ENCODE measurements around the gene MED12.

MED12 gene

GRCh38 chrX:71096760-71097032 is 21.7 kb upstream of the MED12 start:
- peaks cover 35% of the 10 kb centered on the region for H3K4me1 ChIP-seq (ENCODE audit: control insufficient read depth, insufficient read depth, low read length)
- H3K36me3 ChIP-seq (ENCODE audit: control insufficient read depth, insufficient read depth, low read length) = no peaks in the 10 kb centered on the region
- no peak overlapping the region for H3K27ac ChIP-seq (ENCODE audit: low read depth, low read length)
- no peaks in the 10 kb centered on the region; the same call in 1 of the 2 replicates for H3K9me3 ChIP-seq (ENCODE audit: control insufficient read depth, insufficient read depth, low read depth, low read length)
- H3K4me3 ChIP-seq (ENCODE audit: low read depth, low read length) = peak overlapping the region; percentile 74
- peaks cover 43% of the 10 kb centered on the region for H3K27me3 ChIP-seq (ENCODE audit: control insufficient read depth, insufficient read depth, low read length)
- H3K9ac ChIP-seq (ENCODE audit: low read length) = peak overlapping the region; percentile 41

- no peaks in the 10 kb centered on the region; the same call in 1 of the 2 replicates for H3K9me3 ChIP-seq (ENCODE audit: control insufficient read depth, insufficient read depth, low read depth, low read length)
- H3K36me3 ChIP-seq (ENCODE audit: control insufficient read depth, insufficient read depth, low read length) = no peaks in the 10 kb centered on the region
- H3K4me1 ChIP-seq (ENCODE audit: control insufficient read depth, insufficient read depth, low read length) = peaks cover 50% of the 10 kb centered on the region
- peaks cover 46% of the 10 kb centered on the region for H3K27me3 ChIP-seq (ENCODE audit: control insufficient read depth, insufficient read depth, low read length)
- no peak overlapping the region for H3K27ac ChIP-seq (ENCODE audit: low read depth, low read length)
- H3K9ac ChIP-seq (ENCODE audit: low read length) = peak overlapping the region; percentile 72
- H3K4me3 ChIP-seq (ENCODE audit: low read depth, low read length) = peak overlapping the region; percentile 53; the same call in 1 of the 2 replicates
Observed at GRCh38 chrX:71098302-71098701, 20.1 kb upstream of the MED12 start.

GRCh38 chrX:71098951-71099506 is 19.4 kb upstream of the MED12 start:
- peak overlapping the region; percentile 72 for H3K9ac ChIP-seq (ENCODE audit: low read length)
- H3K4me1 ChIP-seq (ENCODE audit: control insufficient read depth, insufficient read depth, low read length) = peaks cover 56% of the 10 kb centered on the region
- H3K4me3 ChIP-seq (ENCODE audit: low read depth, low read length) = peak overlapping the region; percentile 53
- no peaks in the 10 kb centered on the region; the same call in 1 of the 2 replicates for H3K9me3 ChIP-seq (ENCODE audit: control insufficient read depth, insufficient read depth, low read depth, low read length)
- H3K27me3 ChIP-seq (ENCODE audit: control insufficient read depth, insufficient read depth, low read length) = peaks cover 47% of the 10 kb centered on the region
- peak overlapping the region; percentile 20; the same call in 1 of the 2 replicates for H3K27ac ChIP-seq (ENCODE audit: low read depth, low read length)
- H3K36me3 ChIP-seq (ENCODE audit: control insufficient read depth, insufficient read depth, low read length) = no peaks in the 10 kb centered on the region

GRCh38 chrX:71099736-71100135 is 18.7 kb upstream of the MED12 start:
- peak overlapping the region; percentile 20; the same call in 1 of the 2 replicates for H3K27ac ChIP-seq (ENCODE audit: low read depth, low read length)
- peaks cover 54% of the 10 kb centered on the region for H3K27me3 ChIP-seq (ENCODE audit: control insufficient read depth, insufficient read depth, low read length)

GRCh38 chrX:71100581-71101505 is 17.6 kb upstream of the MED12 start:
- no peak overlapping the region for H3K27ac ChIP-seq (ENCODE audit: low read depth, low read length)

More at GRCh38 chrX:71099736-71100135, 18.7 kb upstream of the MED12 start:
- Histone ChIP-seq H3K9me3 (ENCODE audit: control insufficient read depth, insufficient read depth, low read depth, low read length) (no peaks in the 10 kb centered on the region; the same call in 1 of the 2 replicates), H3K9ac (ENCODE audit: low read length) (peak overlapping the region; percentile 72), H3K4me3 (ENCODE audit: low read depth, low read length) (peak overlapping the region; percentile 53), H3K4me1 (ENCODE audit: control insufficient read depth, insufficient read depth, low read length) (peaks cover 63% of the 10 kb centered on the region), H3K36me3 (ENCODE audit: control insufficient read depth, insufficient read depth, low read length) (no peaks in the 10 kb centered on the region)

GRCh38 chrX:71102292-71102691 is 16.1 kb upstream of the MED12 start:
- Histone ChIP-seq H3K9ac (ENCODE audit: low read length) (no peak overlapping the region), H3K27ac (ENCODE audit: low read depth, low read length) (no peak overlapping the region), H3K4me1 (ENCODE audit: control insufficient read depth, insufficient read depth, low read length) (peaks cover 65% of the 10 kb centered on the region), H3K27me3 (ENCODE audit: control insufficient read depth, insufficient read depth, low read length) (peaks cover 54% of the 10 kb centered on the region), H3K9me3 (ENCODE audit: control insufficient read depth, insufficient read depth, low read depth, low read length) (no peaks in the 10 kb centered on the region; the same call in 1 of the 2 replicates), H3K36me3 (ENCODE audit: control insufficient read depth, insufficient read depth, low read length) (no peaks in the 10 kb centered on the region), H3K4me3 (ENCODE audit: low read depth, low read length) (no peak overlapping the region)

More at GRCh38 chrX:71100581-71101505, 17.6 kb upstream of the MED12 start:
- Histone ChIP-seq H3K36me3 (ENCODE audit: control insufficient read depth, insufficient read depth, low read length) (no peaks in the 10 kb centered on the region), H3K9ac (ENCODE audit: low read length) (no peak overlapping the region), H3K9me3 (ENCODE audit: control insufficient read depth, insufficient read depth, low read depth, low read length) (no peaks in the 10 kb centered on the region; the same call in 1 of the 2 replicates), H3K27me3 (ENCODE audit: control insufficient read depth, insufficient read depth, low read length) (peaks cover 57% of the 10 kb centered on the region), H3K4me1 (ENCODE audit: control insufficient read depth, insufficient read depth, low read length) (peaks cover 61% of the 10 kb centered on the region), H3K4me3 (ENCODE audit: low read depth, low read length) (peak overlapping the region; percentile 34; the same call in 1 of the 2 replicates)

- Histone ChIP-seq H3K27ac (ENCODE audit: low read depth, low read length) (peak overlapping the region; percentile 89; the same call in 1 of the 2 replicates), H3K9me3 (ENCODE audit: control insufficient read depth, insufficient read depth, low read depth, low read length) (no peaks in the 10 kb centered on the region; the same call in 1 of the 2 replicates), H3K27me3 (ENCODE audit: control insufficient read depth, insufficient read depth, low read length) (peaks cover 55% of the 10 kb centered on the region), H3K4me1 (ENCODE audit: control insufficient read depth, insufficient read depth, low read length) (peaks cover 63% of the 10 kb centered on the region), H3K9ac (ENCODE audit: low read length) (peak overlapping the region; percentile 64), H3K36me3 (ENCODE audit: control insufficient read depth, insufficient read depth, low read length) (no peaks in the 10 kb centered on the region), H3K4me3 (ENCODE audit: low read depth, low read length) (peak overlapping the region; percentile 54)
Observed at GRCh38 chrX:71103110-71103983, 15.0 kb upstream of the MED12 start.

- no peak overlapping the region for H3K4me3 ChIP-seq (ENCODE audit: low read depth, low read length)
Observed at GRCh38 chrX:71105628-71106027, 12.8 kb upstream of the MED12 start.

GRCh38 chrX:71106427-71106826 is 12.0 kb upstream of the MED12 start, which contains the start of gene CXorf65:
TSS of gene CXorf65 (minus strand) at chrX:71106740. CDS start at chrX:71106556, 184 bp downstream.
- no peaks in the 10 kb centered on the region; the same call in 1 of the 2 replicates for H3K9me3 ChIP-seq (ENCODE audit: control insufficient read depth, insufficient read depth, low read depth, low read length)
- peaks cover 42% of the 10 kb centered on the region for H3K4me1 ChIP-seq (ENCODE audit: control insufficient read depth, insufficient read depth, low read length)
- H3K36me3 ChIP-seq (ENCODE audit: control insufficient read depth, insufficient read depth, low read length) = no peaks in the 10 kb centered on the region
- H3K9ac ChIP-seq (ENCODE audit: low read length) = no peak within 1 kb of the TSS
- peaks cover 62% of the 10 kb centered on the region for H3K27me3 ChIP-seq (ENCODE audit: control insufficient read depth, insufficient read depth, low read length)
- no peak within 1 kb of the TSS for H3K4me3 ChIP-seq (ENCODE audit: low read depth, low read length)
- no peak within 1 kb of the TSS for H3K27ac ChIP-seq (ENCODE audit: low read depth, low read length)

More at GRCh38 chrX:71105628-71106027, 12.8 kb upstream of the MED12 start:
- no peak overlapping the region for H3K27ac ChIP-seq (ENCODE audit: low read depth, low read length)
- peaks cover 50% of the 10 kb centered on the region for H3K4me1 ChIP-seq (ENCODE audit: control insufficient read depth, insufficient read depth, low read length)
- no peak overlapping the region for H3K9ac ChIP-seq (ENCODE audit: low read length)
- H3K36me3 ChIP-seq (ENCODE audit: control insufficient read depth, insufficient read depth, low read length) = no peaks in the 10 kb centered on the region
- no peaks in the 10 kb centered on the region; the same call in 1 of the 2 replicates for H3K9me3 ChIP-seq (ENCODE audit: control insufficient read depth, insufficient read depth, low read depth, low read length)
- H3K27me3 ChIP-seq (ENCODE audit: control insufficient read depth, insufficient read depth, low read length) = peaks cover 62% of the 10 kb centered on the region

- H3K4me3 ChIP-seq (ENCODE audit: low read depth, low read length) = no peak overlapping the region
- peaks cover 64% of the 10 kb centered on the region for H3K27me3 ChIP-seq (ENCODE audit: control insufficient read depth, insufficient read depth, low read length)
- H3K27ac ChIP-seq (ENCODE audit: low read depth, low read length) = no peak overlapping the region
- H3K4me1 ChIP-seq (ENCODE audit: control insufficient read depth, insufficient read depth, low read length) = peaks cover 34% of the 10 kb centered on the region
- no peaks in the 10 kb centered on the region; the same call in 1 of the 2 replicates for H3K9me3 ChIP-seq (ENCODE audit: control insufficient read depth, insufficient read depth, low read depth, low read length)
- no peaks in the 10 kb centered on the region for H3K36me3 ChIP-seq (ENCODE audit: control insufficient read depth, insufficient read depth, low read length)
- H3K9ac ChIP-seq (ENCODE audit: low read length) = no peak overlapping the region
Observed at GRCh38 chrX:71107245-71107644, 11.2 kb upstream of the MED12 start.
